H9 (cell line): ENCODE measurements around the gene MTA2. TPM values are rescaled to one million over a fixed set of nuclear protein-coding genes. Genes with fewer than 3 reads are reported as not detected.

ENCODE experiments used
- DNase-seq: peaks from one replicate; pipeline ENCODE4 v3.0.0-alpha.2; 2017
- H2AFZ ChIP-seq: one replicate; pipeline ENCODE4 v1.6.1; 2013; ENCODE audit warnings: mild to moderate bottlenecking, low read length, control low read depth, moderate library complexity
- H2AK5ac ChIP-seq: 2 replicates; pipeline ENCODE4 v1.6.1; 2013; ENCODE audit warnings: low read length, control low read depth, mixed read lengths; ENCODE audit not compliant: insufficient read length
- H2BK120ac ChIP-seq: one replicate; pipeline ENCODE4 v1.6.1; 2013; ENCODE audit warnings: low read depth, mild to moderate bottlenecking, low read length, control low read depth, inconsistent platforms; ENCODE audit not compliant: poor library complexity, severe bottlenecking
- H2BK12ac ChIP-seq: 2 replicates; pipeline ENCODE4 v1.6.1; 2013; ENCODE audit warnings: low read length, control low read depth, mixed read lengths, low read depth; ENCODE audit not compliant: insufficient read length
- H2BK15ac ChIP-seq: 2 replicates; pipeline ENCODE4 v1.6.1; 2013; ENCODE audit warnings: low read depth, low read length, control low read depth
- H2BK20ac ChIP-seq: one replicate; pipeline ENCODE4 v1.6.1; 2013; ENCODE audit warnings: low read depth, mild to moderate bottlenecking, low read length, control low read depth, inconsistent platforms; ENCODE audit not compliant: poor library complexity, severe bottlenecking
- H2BK5ac ChIP-seq: 2 replicates; pipeline ENCODE4 v1.6.1; 2013; ENCODE audit warnings: low read length, control low read depth, mixed read lengths; ENCODE audit not compliant: insufficient read length
- H3K14ac ChIP-seq: 2 replicates; pipeline ENCODE4 v1.6.1; 2013; ENCODE audit warnings: low read length, control low read depth; ENCODE audit not compliant: insufficient read depth
- H3K18ac ChIP-seq: 2 replicates; pipeline ENCODE4 v1.6.1; 2013; ENCODE audit warnings: low read depth, mild to moderate bottlenecking, mixed read lengths, low read length, control low read depth; ENCODE audit not compliant: insufficient read length
- H3K23ac ChIP-seq: 2 replicates; pipeline ENCODE4 v1.6.1; 2013; ENCODE audit warnings: low read length, control low read depth, mixed read lengths, low read depth; ENCODE audit not compliant: insufficient read length
- H3K23me2 ChIP-seq: 2 replicates; pipeline ENCODE4 v1.6.1; 2013; ENCODE audit warnings: low read depth, mild to moderate bottlenecking, mixed read lengths, low read length, control low read depth; ENCODE audit not compliant: insufficient read length, poor library complexity, severe bottlenecking
- H3K27ac ChIP-seq: 2 replicates; pipeline ENCODE4 v1.5.1; 2013; ENCODE audit warnings: low read length, control low read depth, mixed read lengths, low read depth; ENCODE audit not compliant: insufficient read length
- H3K27me3 ChIP-seq: 2 replicates; pipeline ENCODE4 v1.6.1; 2013; ENCODE audit warnings: low read length, control low read depth, inconsistent platforms; ENCODE audit not compliant: insufficient read depth
- H3K4ac ChIP-seq: 2 replicates; pipeline ENCODE4 v1.6.1; 2013; ENCODE audit warnings: low read depth, mild to moderate bottlenecking, control low read depth, inconsistent platforms, low read length, moderate library complexity
- H3K4me1 ChIP-seq: 2 replicates; pipeline ENCODE4 v1.6.1; 2013; ENCODE audit warnings: low read length, control low read depth, inconsistent platforms; ENCODE audit not compliant: insufficient read depth
- H3K4me2 ChIP-seq: 2 replicates; pipeline ENCODE4 v1.6.1; 2013; ENCODE audit warnings: low read length, control low read depth, mixed read lengths; ENCODE audit not compliant: insufficient read length, insufficient read depth
- H3K56ac ChIP-seq: 2 replicates; pipeline ENCODE4 v1.6.1; 2013; ENCODE audit warnings: low read depth, mild to moderate bottlenecking, mixed read lengths, low read length, control low read depth; ENCODE audit not compliant: insufficient read length
- H3K79me1 ChIP-seq: 2 replicates; pipeline ENCODE4 v1.6.1; 2013; ENCODE audit warnings: low read depth, mild to moderate bottlenecking, moderate library complexity, low read length, control low read depth, inconsistent platforms; ENCODE audit not compliant: insufficient read depth, poor library complexity, severe bottlenecking
- H3K79me2 ChIP-seq: 2 replicates; pipeline ENCODE4 v1.6.1; 2013; ENCODE audit warnings: low read length, control low read depth, inconsistent platforms; ENCODE audit not compliant: insufficient read depth
- H3K9ac ChIP-seq: 2 replicates; pipeline ENCODE4 v1.6.1; 2013; ENCODE audit warnings: low read length, control low read depth, mixed read lengths; ENCODE audit not compliant: insufficient read length; ENCODE audit errors: extremely low read depth
- H3K9me3 ChIP-seq: one replicate; pipeline ENCODE4 v1.6.1; 2013; ENCODE audit warnings: low read depth, low read length, inconsistent platforms; ENCODE audit not compliant: control insufficient read depth
- H3T11ph ChIP-seq: one replicate; pipeline ENCODE4 v1.6.1; 2013; ENCODE audit warnings: mild to moderate bottlenecking, low read length, control low read depth, inconsistent platforms
- H4K20me1 ChIP-seq: one replicate; pipeline ENCODE4 v1.6.1; 2013; ENCODE audit not compliant: control insufficient read depth, insufficient read length, insufficient read depth
- H4K5ac ChIP-seq: 2 replicates; pipeline ENCODE4 v1.6.1; 2013; ENCODE audit warnings: low read depth, mild to moderate bottlenecking, mixed read lengths, low read length, control low read depth; ENCODE audit not compliant: insufficient read length
- H4K8ac ChIP-seq: replicated peaks from 2 replicates; pipeline ENCODE4 v1.6.1; 2013; ENCODE audit warnings: low read length, control low read depth, mixed read lengths, low read depth; ENCODE audit not compliant: insufficient read length
- H4K91ac ChIP-seq: 2 replicates; pipeline ENCODE4 v1.6.1; 2013; ENCODE audit warnings: low read depth, mild to moderate bottlenecking, moderate library complexity, mixed read lengths, low read length, control low read depth; ENCODE audit not compliant: insufficient read length
- H3K27ac Mint-ChIP-seq, 3 experiments: 2 replicates in 2 of 3; 3 replicates in 1 of 3; pipeline ENCODE4 v1.8.0; 2020 to 2021; ENCODE audit warnings: mixed read lengths in 3 of 3, mild to moderate bottlenecking in 1 of 3, moderate library complexity in 1 of 3
- H3K27me3 Mint-ChIP-seq: 2 replicates; pipeline ENCODE4 v1.8.0; 2021; ENCODE audit warnings: low read depth, mild to moderate bottlenecking, moderate library complexity, mixed read lengths
- H3K36me3 Mint-ChIP-seq, 3 experiments: 2 replicates in 2 of 3; 3 replicates in 1 of 3; pipeline ENCODE4 v1.8.0; 2020 to 2021; ENCODE audit warnings: low read depth in 3 of 3, mixed read lengths in 3 of 3; ENCODE audit not compliant: insufficient read depth in 1 of 3
- H3K4me1 Mint-ChIP-seq, 2 experiments: 2 replicates each; pipeline ENCODE4 v1.8.0; 2020; ENCODE audit warnings: mixed read lengths in 2 of 2
- H3K4me3 Mint-ChIP-seq, 2 experiments: 2 replicates in 1 of 2; 3 replicates in 1 of 2; pipeline ENCODE4 v1.8.0; 2020 to 2021; ENCODE audit warnings: mild to moderate bottlenecking in 2 of 2, mixed read lengths in 2 of 2, moderate library complexity in 1 of 2
- H3K9me3 Mint-ChIP-seq, 2 experiments: 2 replicates in 1 of 2; 3 replicates in 1 of 2; pipeline ENCODE4 v1.8.0; 2020; ENCODE audit warnings: mild to moderate bottlenecking in 2 of 2, mixed read lengths in 2 of 2, moderate library complexity in 1 of 2
- CTCF ChIP-seq: fragments of 200-600 bp; sonication (generic); conservative IDR thresholded peaks from 3 replicates; pipeline ENCODE4 v1.8.0; 2021; ENCODE audit warnings: antibody characterized with exemption, mild to moderate bottlenecking
- WGBS: extraction: QIAGEN DNeasy Blood & Tissue Kit; methylation state at CpG from one replicate; pipeline ENCODE4 v1.1.7; 2013; ENCODE audit warnings: missing lambda C conversion rate, low lambda C conversion rate, mixed read lengths; ENCODE audit not compliant: insufficient read length; ENCODE audit errors: extremely low coverage; 5-methylcytosine and 5-hydroxymethylcytosine counted together
- total RNA-seq: library from RNA; stranded (reverse); gene quantifications from 2 replicates; pipeline ENCODE4 v1.2.1, GENCODE V29; 2021

Gene MTA2
- total RNA-seq, 1 experiment from 2014 or later: 143 TPM

DNA sequence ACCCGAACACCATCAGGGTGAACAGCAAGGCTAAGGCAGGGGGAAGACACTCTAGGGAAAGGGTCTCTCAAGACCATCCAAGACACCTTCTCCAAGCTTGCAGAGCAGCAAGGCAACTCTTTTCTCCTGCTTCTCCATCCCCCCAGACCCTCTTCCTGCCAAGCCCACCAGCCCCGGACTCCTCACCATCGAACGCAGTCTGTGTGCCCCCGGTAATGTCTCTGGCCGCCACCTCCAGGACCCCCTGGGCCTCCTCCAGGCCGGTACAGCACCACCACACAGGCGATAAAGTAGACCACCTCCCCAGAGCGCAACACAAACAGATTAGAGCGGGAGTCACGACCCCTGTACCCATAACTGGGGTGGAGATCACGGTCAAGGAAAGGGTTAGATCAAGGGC, 7.1 kb upstream of the MTA2 start:
- Histone ChIP-seq H2BK20ac (no peak overlapping the region), H3K79me1 (no peaks in the 10 kb centered on the region), H3K4me2 (no peak overlapping the region), H4K8ac (no peak overlapping the region), H3K14ac (no peak overlapping the region), H4K91ac (no peak overlapping the region), H3K9me3 (no peaks in the 10 kb centered on the region), H2BK15ac (no peak overlapping the region), H3K56ac (no peak overlapping the region), H3K79me2 (no peaks in the 10 kb centered on the region), H3K23me2 (peaks cover 13% of the 10 kb centered on the region), H3K27ac (no peak overlapping the region), H3K23ac (no peak overlapping the region), H2BK120ac (no peak overlapping the region), H3K27me3 (peaks cover under 1% of the 10 kb centered on the region; the same call in 1 of the 2 replicates), H3K4me1 (no peaks in the 10 kb centered on the region), H4K5ac (no peak overlapping the region), H3K4ac (no peak overlapping the region), H2BK5ac (no peak overlapping the region), H4K20me1 (peaks cover 2% of the 10 kb centered on the region), H2AK5ac (no peak overlapping the region), H2AFZ (no peak overlapping the region), H3K9ac (no peak overlapping the region), H2BK12ac (no peak overlapping the region), H3T11ph (no peak overlapping the region), H3K18ac (no peak overlapping the region)
- Mint-ChIP-seq H3K4me3 (peak overlapping the region in 1 of 2 experiments; percentile 8; a peak in 1 of 5 replicates), H3K4me1 (peaks cover 31 to 59% of the 10 kb centered on the region in 2 experiments), H3K36me3 (peaks cover 2 to 20% (median 5%) of the 10 kb centered on the region in 3 experiments; a peak in 6 of 7 replicates), H3K27ac (no peak overlapping the region), H3K27me3 (peaks cover 13% of the 10 kb centered on the region), H3K9me3 (no peaks in the 10 kb centered on the region)
- WGBS: no CpG with 5 or more reads among the region's 12 CpGs
- TF ChIP-seq CTCF: no peak
- DNase-seq: no peak
